HG03432 (cell line): ENCODE results near the gene PPP2R2D.
"Not testable (repeated sequence)": the region's sequence is repeated elsewhere in the genome, so short reads cannot be mapped to it uniquely, and the experiment has no call there.

Source experiments
- ATAC-seq: cut with Tn5 transposase; IDR thresholded peaks from one replicate; pipeline ENCODE4 v1.9.1; 2021; ENCODE audit warnings: mild to moderate bottlenecking, moderate library complexity; ENCODE audit not compliant: unreplicated experiment

PPP2R2D gene

DNA sequence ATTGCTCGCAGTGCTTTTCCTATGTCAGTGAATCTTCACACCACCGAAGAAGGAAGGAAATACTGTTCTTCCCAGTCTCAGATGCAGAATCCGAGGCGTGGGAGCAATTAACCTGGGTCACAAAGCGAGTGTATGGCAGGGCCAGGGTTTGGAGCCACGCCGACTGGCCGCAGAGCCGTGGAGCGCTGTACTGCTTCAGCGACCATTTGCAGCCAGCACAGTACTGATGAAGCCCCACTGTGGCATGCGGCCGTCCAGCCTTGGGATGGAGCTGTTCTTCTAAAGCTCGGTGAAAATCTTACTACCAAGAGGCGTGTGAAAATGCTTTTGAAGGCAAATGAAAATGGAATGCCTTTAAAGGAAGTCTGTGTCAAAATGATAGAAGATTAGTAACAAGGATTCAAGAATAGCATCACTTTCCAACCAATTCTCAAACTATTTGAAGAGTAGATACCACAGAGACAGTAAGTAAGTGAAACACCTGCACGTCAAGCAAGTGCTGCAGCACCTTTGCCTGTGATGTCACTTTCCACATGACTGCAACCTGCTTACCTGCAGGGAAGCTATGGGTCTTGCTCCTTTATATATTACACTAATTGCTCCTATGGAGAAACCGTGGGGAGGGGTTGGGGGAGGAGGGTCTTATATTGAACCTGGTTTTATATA lies 4.9 kb downstream of the PPP2R2D start:
- ATAC-seq, result no peak

DNA sequence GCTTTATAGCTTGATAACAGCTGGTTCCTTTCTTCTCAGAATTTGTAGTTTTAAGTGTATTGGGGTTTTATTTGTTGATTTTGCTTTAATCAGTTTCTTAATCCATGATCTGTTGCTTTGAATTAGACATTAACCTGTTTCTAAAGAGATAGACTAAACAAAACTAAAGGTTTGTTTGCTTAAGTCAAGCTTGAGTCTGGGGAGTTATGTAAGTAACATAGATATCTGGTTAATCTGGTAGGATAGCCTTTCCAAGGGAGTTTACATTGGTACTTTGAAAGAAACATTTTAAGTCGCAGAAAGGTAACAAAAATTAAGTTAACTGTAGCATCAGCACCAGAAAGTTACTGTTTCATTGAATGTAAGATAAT lies 5.4 kb downstream of the PPP2R2D start:
- ATAC-seq, result no peak

DNA sequence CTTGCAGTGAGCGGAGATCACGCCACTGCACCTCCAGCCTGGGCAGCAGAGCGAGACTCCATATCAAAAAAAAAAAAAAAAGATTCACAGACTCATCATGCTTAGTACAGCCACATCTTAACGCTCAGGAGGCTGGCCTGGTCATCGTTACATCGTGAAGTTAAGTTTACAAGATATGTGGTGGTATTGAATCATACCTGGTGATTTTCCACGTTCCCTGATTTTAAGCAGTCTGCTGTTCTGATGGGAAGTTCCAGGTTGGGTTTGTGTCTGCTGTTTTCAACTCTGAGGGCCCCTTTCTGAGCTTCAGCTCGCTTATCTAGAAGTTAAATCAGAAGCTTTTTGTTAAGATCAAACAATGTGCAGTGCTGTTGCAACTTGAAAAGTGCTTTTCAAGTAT lies 6.9 kb downstream of the PPP2R2D start:
- no peak for ATAC-seq

DNA sequence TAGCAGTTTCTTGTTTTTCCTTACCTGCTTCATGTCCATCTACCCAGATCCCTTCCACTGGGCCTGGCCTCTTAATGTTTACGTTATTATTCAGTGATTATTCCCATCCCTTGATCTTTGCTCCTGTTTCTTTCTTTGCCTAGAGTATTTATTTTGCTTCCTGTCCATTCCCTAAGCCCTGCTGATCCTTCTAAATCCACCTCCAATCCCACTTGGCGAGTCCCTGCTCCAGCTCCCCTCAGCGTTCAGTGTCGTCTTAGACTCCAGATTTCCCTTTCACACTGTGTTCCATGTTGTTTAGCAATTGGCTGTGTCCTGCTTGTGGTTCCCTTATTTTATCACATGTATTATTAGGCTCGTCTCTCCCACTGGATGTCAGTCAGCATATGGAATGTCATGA lies 7.3 kb downstream of the PPP2R2D start:
- no peak for ATAC-seq

DNA sequence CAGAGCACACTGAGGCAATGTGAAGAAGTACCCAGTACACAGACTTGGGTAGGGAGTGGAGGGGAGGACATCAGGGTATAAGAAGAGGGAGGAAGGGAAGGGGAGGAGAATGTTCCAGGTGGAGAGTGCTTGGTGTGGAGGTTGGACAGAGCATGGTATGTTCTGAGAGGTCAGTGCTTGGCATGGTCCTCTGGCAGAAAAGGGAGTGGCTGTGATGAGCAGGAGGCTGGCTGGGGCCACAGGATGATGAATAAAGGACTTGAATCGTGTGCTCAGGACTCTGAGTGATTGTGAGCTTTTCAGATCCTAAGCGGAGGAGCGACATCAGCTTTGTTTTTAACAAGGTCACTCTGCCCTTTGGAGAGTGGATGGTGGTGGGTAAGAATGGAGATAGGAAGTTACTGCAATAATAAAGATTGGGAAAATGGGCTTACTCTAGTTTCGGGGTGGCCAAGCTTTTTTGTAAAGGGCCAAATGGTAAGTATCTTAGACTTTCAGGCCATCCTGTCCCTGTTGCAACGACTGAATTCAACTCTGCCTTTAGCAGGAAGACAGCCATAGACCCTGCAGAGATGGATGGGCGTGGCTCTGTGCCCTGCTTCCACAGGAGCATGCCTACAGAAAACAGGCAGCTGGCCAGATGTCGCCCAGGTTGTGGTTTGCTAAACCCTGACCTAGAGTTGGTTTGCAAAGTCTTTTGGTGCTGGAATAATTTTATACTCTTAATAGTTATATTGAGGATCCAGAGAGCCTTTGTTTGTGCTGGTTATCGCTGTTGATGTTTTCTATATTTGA lies 8.4 kb downstream of the PPP2R2D start:
- no peak for ATAC-seq

DNA sequence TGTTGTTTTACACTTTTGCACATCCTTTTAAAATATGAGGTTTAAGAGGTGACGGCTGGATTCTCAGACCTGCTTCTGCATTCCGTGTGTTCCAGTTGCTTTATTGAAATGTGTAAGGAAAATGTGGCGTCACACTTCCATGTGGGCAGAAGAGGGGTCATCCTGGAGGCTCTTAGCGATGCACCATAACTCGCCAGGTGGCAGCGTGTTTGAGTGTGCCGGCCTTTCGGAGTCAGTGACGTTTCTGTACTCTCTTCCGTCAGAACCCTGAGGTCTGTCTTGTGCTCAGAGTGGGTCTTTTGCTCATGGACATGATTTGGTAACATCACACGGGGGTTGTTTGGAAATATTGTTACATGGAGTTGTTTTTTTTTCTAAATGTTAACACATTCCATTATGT lies 9.1 kb downstream of the PPP2R2D start:
- ATAC-seq, result no peak

DNA sequence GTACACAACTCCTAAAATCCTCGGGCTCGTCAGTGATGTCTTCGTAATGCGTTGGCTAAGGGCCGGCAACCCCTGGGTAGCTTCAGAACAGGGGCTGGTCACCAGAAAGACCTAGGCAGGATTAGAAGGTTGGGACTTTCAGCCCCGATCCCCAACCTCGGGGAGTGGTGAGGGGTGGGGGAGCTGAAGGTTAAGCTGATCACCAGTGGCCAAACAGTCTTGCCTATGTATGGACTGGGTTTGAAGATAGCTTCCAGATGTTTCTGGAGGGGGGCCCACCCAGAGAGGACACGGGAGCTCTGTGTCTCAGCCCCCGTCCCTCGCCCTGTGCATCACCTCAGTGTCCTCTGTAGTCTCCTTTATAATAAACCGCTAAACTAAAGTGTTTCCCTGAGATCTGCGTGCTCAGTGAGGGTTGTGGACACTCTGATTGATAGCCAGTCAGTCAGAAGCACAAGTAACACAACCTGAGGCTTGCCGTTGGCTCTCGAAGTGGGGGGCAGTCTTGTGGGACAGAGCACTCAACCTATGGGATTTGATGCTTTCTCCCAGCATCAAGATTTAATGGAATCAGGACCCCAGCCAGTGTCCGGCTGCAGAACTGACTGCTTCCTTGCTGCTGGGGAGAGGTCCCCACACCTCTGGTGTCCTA lies 10.0 kb downstream of the PPP2R2D start:
- no peak for ATAC-seq

DNA sequence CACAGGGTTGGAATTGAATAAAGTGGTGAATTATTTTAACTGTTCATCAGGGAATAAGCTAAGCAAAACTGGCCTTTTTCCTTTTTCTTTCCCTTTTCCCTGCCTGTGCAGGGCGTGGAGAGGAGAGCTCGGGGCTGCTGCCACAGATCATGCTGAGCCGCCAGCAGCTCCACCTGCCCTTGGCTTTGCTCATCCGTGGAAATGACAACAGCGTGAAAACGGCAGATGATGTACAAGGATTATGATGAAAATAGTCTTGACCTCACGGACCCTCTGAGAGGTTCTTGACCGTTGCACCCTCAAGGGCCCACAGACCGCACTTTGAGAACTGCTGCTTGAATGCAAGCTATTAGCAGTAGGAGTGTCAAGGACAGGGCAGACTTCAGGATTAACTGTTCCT lies 10.6 kb downstream of the PPP2R2D start:
- no peak for ATAC-seq

DNA sequence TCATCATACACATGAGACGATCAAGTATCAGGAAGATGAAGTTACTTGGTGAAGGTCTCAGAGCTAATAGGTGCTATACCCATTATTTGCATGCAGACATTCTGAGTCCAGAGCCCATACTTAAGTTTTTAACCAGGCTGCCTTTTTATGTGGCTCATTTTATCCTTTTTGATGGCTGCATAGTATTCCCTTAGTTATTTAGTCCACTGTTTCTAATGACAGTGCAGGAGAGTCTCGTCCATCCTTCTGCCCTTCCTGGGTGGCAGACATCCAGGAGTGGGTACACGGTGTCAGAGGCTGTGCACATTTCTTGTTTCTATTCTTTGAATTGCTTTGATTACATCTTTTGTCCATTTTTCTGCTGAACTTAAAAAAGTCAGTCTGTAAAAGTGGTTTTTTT lies 11.8 kb downstream of the PPP2R2D start:
- ATAC-seq, result no peak

DNA sequence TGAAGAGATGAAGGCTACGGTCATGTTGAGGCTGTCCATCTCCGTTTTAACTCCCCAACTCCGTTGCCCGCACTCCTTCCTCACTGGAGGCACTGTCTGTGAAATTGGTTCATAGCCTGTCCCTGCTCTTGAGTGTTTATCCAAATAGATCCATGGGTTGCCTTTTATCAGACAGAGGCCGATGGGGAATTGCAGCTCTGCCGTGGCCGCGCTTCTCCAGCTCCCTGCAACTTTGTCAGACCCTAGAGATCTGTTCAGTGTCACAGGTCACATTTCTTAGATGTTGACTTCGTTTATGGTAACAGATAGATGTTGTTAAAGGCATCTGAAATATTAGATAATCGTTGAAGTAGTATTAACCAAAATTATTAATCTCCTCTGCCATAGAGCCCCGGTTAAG lies 14.7 kb downstream of the PPP2R2D start:
- no peak for ATAC-seq

DNA sequence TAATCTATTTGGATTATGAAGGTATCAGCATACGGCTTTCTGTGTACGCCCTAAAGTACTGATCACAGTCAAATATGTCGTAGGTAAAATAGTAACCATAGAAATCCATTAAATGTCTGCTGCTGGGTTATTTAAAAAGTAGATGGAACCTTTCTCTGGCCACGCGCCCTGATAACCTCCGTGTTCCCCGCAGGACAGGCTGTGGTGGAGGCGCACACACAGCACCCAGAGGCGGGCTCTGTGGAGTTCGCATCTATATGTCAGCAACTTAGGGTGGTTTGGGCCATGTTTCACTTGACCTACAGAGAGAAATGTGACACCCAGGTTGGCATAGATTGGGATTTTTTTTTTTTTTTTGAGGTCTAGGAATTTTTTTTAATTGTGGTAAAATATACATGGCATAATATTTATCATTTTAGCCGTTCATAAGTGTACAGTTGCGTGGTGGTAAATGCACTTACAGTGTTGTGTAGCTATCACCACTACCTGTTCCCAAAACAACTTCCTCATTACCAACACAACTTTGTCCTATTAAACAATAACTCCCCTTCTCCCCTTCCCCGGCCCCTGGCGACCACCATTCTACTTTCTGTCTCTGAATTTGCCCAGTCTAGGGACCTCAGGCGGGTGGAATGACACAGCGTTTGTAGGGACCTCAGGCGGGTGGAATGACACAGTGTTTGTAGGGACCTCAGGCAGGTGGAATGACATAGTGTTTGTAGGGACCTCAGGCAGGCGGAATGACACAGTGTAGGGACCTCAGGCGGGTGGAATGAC lies 15.4 kb downstream of the PPP2R2D start:
- ATAC-seq, result no peak

DNA sequence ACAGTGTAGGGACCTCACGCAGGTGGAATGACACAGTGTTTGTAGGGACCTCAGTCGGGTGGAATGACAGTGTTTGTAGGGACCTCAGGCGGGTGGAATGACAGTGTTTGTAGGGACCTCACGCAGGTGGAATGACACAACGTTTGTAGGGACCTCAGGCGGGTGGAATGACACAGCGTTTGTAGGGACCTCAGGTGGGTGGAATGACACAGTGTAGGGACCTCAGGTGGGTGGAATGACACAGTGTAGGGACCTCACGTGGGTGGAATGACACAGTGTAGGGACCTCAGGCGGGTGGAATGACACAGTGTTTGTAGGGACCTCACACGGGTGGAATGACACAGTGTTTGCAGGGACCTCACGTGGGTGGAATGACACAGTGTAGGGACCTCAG lies 16.0 kb downstream of the PPP2R2D start:
- not testable (repeated sequence) for ATAC-seq

DNA sequence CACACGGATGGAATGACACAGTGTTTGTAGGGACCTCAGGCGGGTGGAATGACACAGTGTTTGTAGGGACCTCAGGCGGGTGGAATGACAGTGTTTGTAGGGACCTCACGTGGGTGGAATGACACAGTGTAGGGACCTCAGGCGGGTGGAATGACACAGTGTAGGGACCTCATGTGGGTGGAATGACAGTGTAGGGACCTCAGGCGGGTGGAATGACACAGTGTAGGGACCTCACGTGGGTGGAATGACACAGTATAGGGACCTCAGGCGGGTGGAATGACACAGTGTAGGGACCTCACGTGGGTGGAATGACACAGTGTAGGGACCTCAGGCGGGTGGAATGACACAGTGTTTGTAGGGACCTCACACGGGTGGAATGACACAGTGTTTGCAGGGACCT lies 16.7 kb downstream of the PPP2R2D start:
- ATAC-seq, result not testable (repeated sequence)

DNA sequence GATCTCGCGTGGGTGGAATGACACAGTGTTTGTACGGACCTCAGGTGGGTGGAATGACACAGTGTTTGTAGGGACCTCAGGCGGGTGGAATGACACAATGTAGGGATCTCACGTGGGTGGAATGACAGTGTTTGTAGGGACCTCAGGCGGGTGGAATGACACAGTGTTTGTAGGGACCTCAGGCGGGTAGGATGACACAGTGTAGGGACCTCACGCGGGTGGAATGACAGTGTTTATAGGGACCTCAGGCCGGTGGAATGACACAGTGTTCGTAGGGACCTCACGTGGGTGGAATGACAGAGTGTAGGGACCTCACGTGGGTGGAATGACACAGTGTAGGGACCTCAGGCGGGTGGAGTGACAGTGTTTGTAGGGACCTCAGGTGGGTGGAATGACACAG lies 18.7 kb downstream of the PPP2R2D start:
- ATAC-seq, result not testable (repeated sequence)

DNA sequence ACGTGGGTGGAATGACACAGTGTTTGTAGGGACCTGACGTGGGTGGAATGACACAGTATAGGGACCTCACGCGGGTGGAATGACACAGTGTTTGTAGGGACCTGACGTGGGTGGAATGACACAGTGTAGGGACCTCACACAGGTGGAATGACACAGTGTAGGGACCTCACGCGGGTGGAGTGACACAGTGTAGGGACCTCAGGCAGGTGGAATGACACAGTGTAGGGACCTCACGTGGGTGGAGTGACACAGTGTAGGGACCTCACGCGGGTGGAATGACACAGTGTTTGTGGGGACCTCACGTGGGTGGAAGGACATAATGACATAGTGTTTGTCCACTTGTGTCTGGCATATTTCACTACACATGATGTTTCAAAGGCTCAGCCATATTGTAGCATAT lies 19.3 kb downstream of the PPP2R2D start:
- ATAC-seq, result no peak

DNA sequence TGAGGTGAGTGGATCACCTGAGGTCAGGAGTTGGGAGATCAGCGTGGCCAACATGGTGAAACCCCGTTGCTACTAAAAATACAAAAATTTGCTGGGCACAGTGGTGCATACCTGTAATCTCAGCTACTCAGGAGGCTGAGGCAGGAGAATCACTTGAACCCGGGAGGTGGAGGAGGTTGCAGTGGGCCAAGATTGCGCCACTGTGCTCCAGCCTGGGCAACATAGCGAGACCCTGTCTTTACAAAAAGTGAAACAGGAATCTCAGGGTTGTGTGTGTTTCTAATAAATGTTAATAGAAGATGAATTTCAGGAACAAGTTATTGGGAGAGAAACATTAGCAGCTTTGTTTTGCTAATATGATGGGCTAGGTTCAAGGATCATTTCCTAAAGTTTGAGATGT lies 19.9 kb downstream of the PPP2R2D start:
- ATAC-seq, result no peak

DNA sequence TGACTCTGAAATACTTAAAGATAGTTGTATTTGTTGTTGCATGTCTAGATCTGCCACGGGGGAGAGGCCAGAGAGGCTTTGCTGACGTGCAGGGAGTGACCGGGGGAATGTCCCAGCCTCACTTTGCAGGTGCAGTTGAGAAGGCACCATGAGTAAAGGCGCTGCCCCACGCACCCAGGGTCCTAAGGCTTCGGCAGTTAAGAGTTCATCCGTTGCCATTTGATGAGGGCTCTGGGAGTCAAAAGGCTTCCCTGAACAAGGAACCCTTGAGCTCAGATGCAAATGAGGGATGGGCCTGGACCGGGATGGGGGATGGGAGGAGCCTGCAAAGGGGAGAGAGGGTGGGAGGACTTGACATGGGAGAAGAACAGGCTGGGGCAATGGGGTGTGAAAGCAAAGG lies 20.4 kb downstream of the PPP2R2D start:
- ATAC-seq, result peak; percentile 90

DNA sequence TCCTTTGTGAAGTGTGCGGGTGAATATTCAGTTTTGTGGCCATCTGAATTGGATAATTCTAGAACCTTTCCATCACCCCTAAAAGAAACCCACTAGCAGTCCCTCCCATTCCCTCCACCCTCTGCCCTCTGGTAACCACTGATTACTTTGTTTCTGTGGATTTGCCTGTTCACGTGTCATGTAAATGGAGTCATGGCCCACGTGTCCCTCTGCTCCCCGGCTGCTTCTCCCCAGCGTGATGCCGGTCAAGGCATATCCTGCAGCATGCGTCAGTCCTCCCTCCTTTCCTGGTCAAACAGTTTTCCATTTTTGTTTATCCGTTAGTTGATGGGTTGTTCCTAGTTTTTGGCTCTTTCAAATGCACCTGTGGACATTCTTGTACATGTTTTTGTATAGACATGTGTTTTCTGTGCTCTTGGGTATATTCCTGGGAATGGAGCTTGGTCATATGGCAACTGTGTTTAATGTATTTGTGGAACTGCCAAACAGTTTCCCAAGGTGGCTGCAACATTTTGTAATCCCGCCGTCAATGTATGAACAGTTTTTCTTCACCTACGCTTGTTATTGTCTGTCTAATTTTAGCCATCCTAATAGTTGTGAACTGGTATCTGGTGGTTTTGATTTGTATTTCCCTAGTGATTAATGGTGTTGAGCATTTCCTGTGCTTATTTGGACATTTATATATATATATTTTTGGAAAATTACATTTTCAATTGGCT lies 22.4 kb downstream of the PPP2R2D start:
- ATAC-seq, result no peak

DNA sequence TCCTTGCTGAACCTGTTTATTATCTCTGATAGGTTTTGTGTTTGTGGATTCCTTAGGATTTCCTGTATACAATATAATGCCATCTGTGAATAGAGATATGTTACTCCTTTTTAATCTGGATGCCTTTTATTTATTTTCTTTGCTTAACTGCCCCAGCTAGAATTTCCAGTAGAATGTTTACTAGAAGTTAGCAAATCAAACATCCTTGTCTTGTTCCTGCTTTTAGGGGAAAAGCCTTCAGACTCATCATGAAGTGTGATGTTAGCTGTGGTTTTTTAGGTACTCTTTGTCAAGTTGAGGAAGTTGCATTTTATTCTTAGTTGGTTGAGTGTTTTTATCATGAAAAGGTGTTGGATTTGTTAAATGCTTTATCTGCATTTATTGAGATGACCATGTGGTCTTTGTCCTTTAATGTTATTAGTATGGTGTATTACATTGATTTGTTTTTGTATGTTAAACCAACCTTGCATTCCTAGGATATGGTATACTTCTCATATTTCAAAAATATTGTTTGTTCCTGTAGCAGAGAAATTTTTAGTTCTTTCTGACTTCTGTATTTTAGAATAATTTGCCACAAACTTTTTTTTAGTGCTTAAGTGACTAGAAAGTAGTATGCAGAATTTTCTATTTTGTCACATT lies 24.3 kb downstream of the PPP2R2D start:
- no peak for ATAC-seq

DNA sequence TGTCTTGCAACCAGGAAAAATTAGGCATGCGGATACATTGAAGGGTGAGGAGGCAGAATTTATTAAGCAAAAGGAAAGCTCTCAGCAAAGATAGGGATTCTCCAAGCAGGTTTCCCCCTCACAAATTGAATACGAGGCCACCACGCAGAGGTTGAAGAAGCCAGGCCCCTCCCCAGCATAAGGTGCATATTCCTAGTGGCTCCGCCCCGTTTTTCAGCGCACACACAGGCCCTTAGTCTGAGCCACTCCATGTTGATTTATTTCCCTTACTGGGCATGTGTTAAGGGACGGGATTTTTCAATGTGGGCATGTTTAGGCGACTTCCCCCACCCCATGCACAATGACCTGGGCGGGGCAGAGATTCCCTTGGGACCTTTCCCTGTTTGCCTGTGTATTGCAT lies 24.9 kb downstream of the PPP2R2D start:
- ATAC-seq, result no peak
